GM18526 (cell line): ENCODE data around the gene RSPO3.

ENCODE experiments used
- POLR2A ChIP-seq: IDR thresholded peaks from 3 replicates; pipeline ENCODE4 v1.6.1; 2011; ENCODE audit not compliant: insufficient read length; ENCODE audit errors: extremely low read depth

RSPO3 gene

GRCh38 chr6:127177030-127177922 lies 58.8 kb downstream of the RSPO3 start:
- TF ChIP-seq POLR2A, result no peak

- TF ChIP-seq POLR2A, result no peak
Observed at GRCh38 chr6:127177923-127178231, 59.4 kb downstream of the RSPO3 start.

GRCh38 chr6:127178746-127179145 lies 60.3 kb downstream of the RSPO3 start:
- no peak for TF ChIP-seq POLR2A

- TF ChIP-seq POLR2A, result no peak
Observed at GRCh38 chr6:127180426-127180825, 62.0 kb downstream of the RSPO3 start.

- no peak for TF ChIP-seq POLR2A
Observed at GRCh38 chr6:127182501-127182900, 64.0 kb downstream of the RSPO3 start.

- no peak for TF ChIP-seq POLR2A
Observed at GRCh38 chr6:127185437-127185995, 67.0 kb downstream of the RSPO3 start.

- TF ChIP-seq POLR2A, result no peak
Observed at GRCh38 chr6:127186889-127187288, 68.4 kb downstream of the RSPO3 start.

- TF ChIP-seq POLR2A, result no peak
Observed at GRCh38 chr6:127188744-127189143, 70.3 kb downstream of the RSPO3 start.

- TF ChIP-seq POLR2A, result no peak
Observed at GRCh38 chr6:127190552-127190951, 72.1 kb downstream of the RSPO3 start.

- no peak for TF ChIP-seq POLR2A
Observed at GRCh38 chr6:127191716-127192115, 73.2 kb downstream of the RSPO3 start.

GRCh38 chr6:127192911-127193541 lies 74.6 kb downstream of the RSPO3 start:
- no peak for TF ChIP-seq POLR2A

GRCh38 chr6:127195833-127196232 lies 77.4 kb downstream of the RSPO3 start:
- no peak for TF ChIP-seq POLR2A

GRCh38 chr6:127198549-127198948 lies 80.1 kb downstream of the RSPO3 start:
- no peak for TF ChIP-seq POLR2A

GRCh38 chr6:127199470-127199869 lies 81.0 kb downstream of the RSPO3 start:
- TF ChIP-seq POLR2A, result no peak

GRCh38 chr6:127200114-127200513 lies 81.6 kb downstream of the RSPO3 start:
- no peak for TF ChIP-seq POLR2A

- TF ChIP-seq POLR2A, result no peak
Observed at GRCh38 chr6:127201321-127201720, 82.8 kb downstream of the RSPO3 start.
